Cardiac fibroblast (primary cell): ENCODE data around the gene FBXO7.

Source experiments
- DNase-seq, 2 donors: peaks; one replicate each; pipeline versions ENCODE4 v3.0.0 to v3.0.0-alpha.2; 2010; ENCODE audit warnings: low read depth in 2 of 2
- H3K4me3 ChIP-seq, 2 donors: replicated peaks in 1 of 2; 1 replicate in 1 of 2; 2 replicates in 1 of 2; pipeline ENCODE4 v1.5.1; 2011; ENCODE audit warnings: low read depth in 2 of 2, low read length in 2 of 2, mild to moderate bottlenecking in 2 of 2, moderate library complexity in 1 of 2
- CTCF ChIP-seq: IDR thresholded peaks from one replicate; pipeline ENCODE4 v1.5.1; 2011; ENCODE audit warnings: low read depth, mild to moderate bottlenecking, low read length, inconsistent platforms

Gene FBXO7

GRCh38 chr22:32517488-32517887, 42.9 kb downstream of the FBXO7 start:
- DNase-seq = no peak
- no peak for TF ChIP-seq CTCF
- H3K4me3 ChIP-seq = no peak overlapping the region

- H3K4me3 ChIP-seq = no peak overlapping the region
- TF ChIP-seq CTCF = no peak
- DNase-seq = no peak
These were observed 43.3 kb downstream of the FBXO7 start for GRCh38 chr22:32517921-32518320.

- no peak overlapping the region for H3K4me3 ChIP-seq
- no peak for TF ChIP-seq CTCF
- DNase-seq = no peak
These were observed 43.8 kb downstream of the FBXO7 start for GRCh38 chr22:32518381-32518780.

- no peak for DNase-seq
- TF ChIP-seq CTCF = peak; percentile 15
- no peak overlapping the region for H3K4me3 ChIP-seq
These were observed 44.2 kb downstream of the FBXO7 start for GRCh38 chr22:32518848-32519247.

- no peak for DNase-seq
- no peak overlapping the region for H3K4me3 ChIP-seq
- no peak for TF ChIP-seq CTCF
These were observed 46.0 kb downstream of the FBXO7 start for GRCh38 chr22:32520612-32521011.

- TF ChIP-seq CTCF = no peak
- no peak for DNase-seq
- H3K4me3 ChIP-seq = no peak overlapping the region
These were observed 47.6 kb downstream of the FBXO7 start for GRCh38 chr22:32522237-32522636.

- no peak for DNase-seq
- H3K4me3 ChIP-seq = no peak overlapping the region
- TF ChIP-seq CTCF = no peak
These were observed 53.1 kb downstream of the FBXO7 start for GRCh38 chr22:32527756-32528155.
